ENCODE results near the gene MAVS. TPM values are rescaled to one million over a fixed set of nuclear protein-coding genes. Genes with fewer than 3 reads are reported as not detected.

The MAVS gene
- total RNA-seq, 2 experiments from 2014 or later: 32.4 to 33.0 TPM

DNA sequence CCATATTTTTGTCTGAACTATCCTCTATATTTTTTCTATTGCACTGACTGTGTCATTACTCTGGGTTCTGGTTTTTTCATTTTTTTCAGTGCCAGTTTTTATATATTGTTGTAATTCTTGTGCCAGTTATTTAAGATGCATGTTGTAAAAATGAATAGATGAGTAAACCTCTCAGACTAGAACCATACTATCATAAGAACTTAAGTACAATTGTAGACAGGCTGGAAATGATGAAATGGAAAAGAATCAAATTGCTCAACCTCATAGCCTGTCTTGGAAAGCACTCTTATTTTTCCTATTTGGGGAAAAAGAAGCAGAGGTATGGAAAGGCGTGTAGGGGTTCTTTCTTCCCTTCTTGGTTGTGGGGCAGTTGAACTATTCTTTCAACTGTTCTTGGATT lies 72.7 kb downstream of the MAVS start:
- POLR2A ChIA-PET: no interaction called here
- CTCF ChIA-PET: no interaction called here

DNA sequence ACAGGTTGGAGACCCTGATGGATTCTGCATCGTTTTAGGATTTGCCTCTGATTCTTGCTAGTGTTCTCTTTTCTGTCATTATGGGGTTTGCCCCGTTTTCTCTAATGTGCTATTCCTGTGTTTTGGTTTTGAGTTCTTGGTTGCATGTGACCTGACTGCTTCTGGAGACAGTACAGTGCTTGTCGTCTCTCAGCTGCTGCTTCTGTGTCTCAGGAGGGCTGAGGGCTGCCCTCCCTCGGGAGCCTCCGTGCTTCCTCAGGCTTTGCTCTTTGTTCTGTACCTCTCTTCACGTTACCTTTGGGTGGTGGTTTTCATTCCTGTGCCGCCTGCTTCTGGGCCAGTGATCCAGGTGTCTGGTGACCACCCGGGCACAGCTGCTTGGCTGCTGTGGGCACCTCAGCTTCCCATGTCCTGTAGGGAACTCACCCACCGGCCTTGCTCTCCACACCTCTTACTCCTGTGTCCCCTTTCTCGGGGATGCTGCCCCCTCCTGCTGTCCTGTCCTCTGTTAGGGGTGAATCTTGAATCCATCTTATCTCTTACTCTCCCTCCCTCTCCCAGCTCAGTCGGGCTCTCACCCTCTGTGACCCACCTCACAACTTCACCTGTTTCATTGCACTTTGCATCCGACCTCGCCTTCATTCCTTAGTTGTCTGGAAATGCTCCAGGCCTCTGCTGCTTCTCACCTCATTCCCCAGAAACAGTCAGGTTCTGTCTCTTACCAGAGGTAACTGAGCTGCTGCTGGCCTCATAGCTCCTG lies 75.8 kb downstream of the MAVS start:
- CTCF ChIA-PET: no interaction called here
- POLR2A ChIA-PET: interaction anchor here (0.6 kb wide), 1 partner anchor 9 kb away, joined by 4 read pairs; no protein-coding TSS in a partner anchor

DNA sequence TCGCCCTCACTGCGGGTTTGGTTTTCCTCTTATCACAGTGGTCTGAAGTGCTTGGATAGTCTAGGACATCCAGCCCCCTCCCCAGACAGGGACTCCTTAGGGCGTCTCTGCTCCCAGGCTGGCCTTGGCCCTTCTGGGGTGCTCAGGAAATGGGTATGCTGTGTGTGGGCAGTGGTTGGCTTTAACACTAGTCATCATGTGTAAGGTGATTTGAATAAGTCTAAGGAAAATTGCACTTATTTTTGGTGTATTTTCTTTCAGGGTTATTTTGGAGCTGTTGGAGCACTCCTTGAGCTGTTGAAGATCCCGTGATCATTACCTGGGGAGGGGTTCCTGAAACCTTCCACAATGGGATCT lies 76.3 kb downstream of the MAVS start:
- ChIA-PET POLR2A (no interaction called here), CTCF (interaction anchor here (0.7 kb wide), 1 partner anchor 33 kb away, joined by 3 read pairs; no protein-coding TSS in a partner anchor)

DNA sequence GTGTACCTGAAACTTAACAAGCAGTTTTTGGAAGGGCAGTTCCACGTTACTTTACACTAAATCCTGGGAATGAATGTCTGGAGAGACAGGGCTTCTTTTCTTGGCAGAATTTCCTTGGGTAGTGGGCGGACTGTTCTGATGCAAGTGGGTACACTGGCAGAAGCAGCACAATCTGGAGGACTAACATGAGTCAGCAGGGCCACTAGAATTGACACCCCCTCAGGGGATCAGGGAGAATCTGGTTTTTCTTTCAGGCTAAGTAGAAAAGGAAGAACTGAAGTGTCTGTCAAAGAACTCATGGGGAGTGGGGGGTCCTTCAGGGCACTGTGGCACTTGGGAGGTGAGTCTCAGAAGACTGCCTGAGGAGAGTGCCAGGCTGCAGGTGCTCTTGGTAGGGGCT lies 77.2 kb downstream of the MAVS start:
- ChIA-PET CTCF (no interaction called here), POLR2A (no interaction called here)

DNA sequence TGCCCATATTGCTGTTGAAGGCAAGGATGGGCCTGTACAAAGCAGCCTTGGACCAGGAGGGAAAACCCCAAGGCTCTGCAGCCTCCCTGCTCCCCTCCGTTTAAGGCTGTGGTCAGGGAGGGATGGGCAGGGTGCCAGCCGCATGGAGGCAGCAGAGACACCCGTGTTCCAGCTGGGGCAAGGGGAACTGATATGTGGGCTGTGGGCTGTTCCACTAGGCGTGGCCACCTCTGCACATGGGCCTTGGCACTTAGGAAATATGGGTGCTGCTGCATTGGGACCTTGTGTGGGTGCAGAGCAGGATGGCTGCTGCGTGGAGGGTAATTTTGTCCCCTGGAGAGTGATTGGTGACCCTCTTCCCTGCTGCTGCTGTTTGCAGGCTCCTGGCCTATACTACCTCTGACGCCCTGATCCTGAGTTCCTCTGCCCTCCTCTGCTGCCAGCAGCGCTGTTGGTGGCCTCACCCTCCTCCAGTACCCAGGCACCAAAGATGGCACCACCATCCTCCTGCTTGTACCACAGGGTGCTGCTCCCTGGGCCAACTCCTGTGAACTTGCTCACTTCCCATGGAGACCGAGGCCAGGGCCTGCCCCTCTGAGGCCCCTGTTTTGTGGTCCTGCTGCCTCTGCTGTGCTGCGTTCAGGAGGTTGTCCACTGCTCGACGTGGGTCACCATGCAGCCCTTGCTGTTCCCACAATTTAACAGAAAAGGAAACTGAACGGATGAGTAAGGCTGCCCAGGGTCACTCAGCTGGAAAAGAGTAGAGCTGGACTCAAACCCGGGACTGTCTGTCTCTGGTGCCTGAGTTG lies 77.9 kb downstream of the MAVS start:
- ChIA-PET CTCF (no interaction called here), POLR2A (interaction anchor here (0.6 kb wide), 1 partner anchor 45 kb away, joined by 6 read pairs; no protein-coding TSS in a partner anchor)

DNA sequence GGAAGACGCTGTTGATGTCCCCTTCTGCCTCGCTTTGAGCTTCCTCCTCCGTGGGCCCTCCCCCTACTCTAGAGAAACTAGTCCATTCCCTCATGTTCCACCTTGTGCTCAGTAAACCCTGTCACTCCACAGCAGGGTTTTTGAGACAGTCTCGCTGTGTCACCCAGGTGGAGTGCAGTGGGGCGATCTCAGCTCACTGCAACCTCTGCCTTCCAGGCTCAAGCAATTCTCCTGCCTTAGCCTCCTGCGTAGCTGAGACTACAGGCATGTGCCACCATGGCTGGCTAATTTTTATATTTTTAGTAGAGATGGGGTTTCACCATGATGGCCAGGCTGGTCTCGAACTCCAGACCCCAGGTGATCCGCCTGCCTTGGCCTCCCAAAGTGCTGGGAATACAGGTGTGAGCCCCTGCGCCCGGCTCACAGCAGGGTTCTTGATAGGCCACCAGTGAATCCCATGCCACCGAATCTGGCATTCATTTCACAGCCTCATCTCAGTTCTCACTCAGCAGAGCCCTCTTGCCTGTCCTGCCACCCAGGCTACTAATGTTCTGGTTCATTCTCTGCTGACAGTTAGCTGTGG lies 78.6 kb downstream of the MAVS start:
- ChIA-PET CTCF (no interaction called here), POLR2A (no interaction called here)

Other genes starting within 250 kb of the MAVS start
- not detected for gene GFRA4, start 183.4 kb upstream of the MAVS start, total RNA-seq
- gene ADAM33, start 164.8 kb upstream of the MAVS start, total RNA-seq: not detected
- not detected for gene SIGLEC1, start 134.2 kb upstream of the MAVS start, total RNA-seq
- gene HSPA12B, start 114.1 kb upstream of the MAVS start, total RNA-seq: not detected
- gene ADISSP, start 79.1 kb upstream of the MAVS start, total RNA-seq: 10 to 100 TPM; 72.3 to 72.4 TPM
- gene SPEF1, start 65.4 kb upstream of the MAVS start, total RNA-seq: under 1 TPM in 1 of 2 experiments, not detected in 1; 0.10 TPM
- gene CENPB, start 60.1 kb upstream of the MAVS start, total RNA-seq: 10 to 100 TPM; 65.5 to 68.2 TPM
- gene CDC25B, start 50.5 kb upstream of the MAVS start, total RNA-seq: 10 to 100 TPM; 58.6 to 58.8 TPM
- gene AP5S1, start 26.3 kb upstream of the MAVS start, total RNA-seq: 10 to 100 TPM; 13.6 to 15.2 TPM
- 10 to 100 TPM; 55.0 to 55.1 TPM for gene PANK2, start 42.6 kb downstream of the MAVS start, total RNA-seq
- gene RNF24, start 168.7 kb downstream of the MAVS start, total RNA-seq: 10 to 100 TPM; 13.8 to 15.0 TPM